ENCODE measurements around the gene GLT8D2.
"Not testable (repeated sequence)": the region's sequence is repeated elsewhere in the genome, so short reads cannot be mapped to it uniquely, and the experiment has no call there.

Gene GLT8D2

DNA sequence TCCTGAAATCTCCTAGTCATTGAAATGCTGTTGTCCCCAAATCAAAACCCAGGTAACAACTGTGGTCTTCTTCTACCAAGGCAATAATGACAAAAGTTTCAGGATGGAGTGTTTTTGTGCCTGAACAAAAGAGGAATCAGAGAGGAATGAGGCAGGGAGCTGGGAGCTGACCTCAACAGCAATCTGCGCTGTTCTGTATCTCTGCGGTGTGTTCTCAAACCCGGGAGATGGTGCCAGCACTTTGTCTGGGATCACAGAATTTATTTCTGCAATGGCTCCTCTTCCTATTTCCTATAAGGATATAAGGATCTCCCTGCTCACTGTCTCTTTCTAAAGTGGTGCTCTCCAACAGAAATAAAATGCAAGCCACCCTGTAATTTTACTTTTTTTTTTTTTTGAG, 449 bp upstream of the GLT8D2 start:
- no peak for DNase-seq (ENCODE audit: low read depth)

DNA sequence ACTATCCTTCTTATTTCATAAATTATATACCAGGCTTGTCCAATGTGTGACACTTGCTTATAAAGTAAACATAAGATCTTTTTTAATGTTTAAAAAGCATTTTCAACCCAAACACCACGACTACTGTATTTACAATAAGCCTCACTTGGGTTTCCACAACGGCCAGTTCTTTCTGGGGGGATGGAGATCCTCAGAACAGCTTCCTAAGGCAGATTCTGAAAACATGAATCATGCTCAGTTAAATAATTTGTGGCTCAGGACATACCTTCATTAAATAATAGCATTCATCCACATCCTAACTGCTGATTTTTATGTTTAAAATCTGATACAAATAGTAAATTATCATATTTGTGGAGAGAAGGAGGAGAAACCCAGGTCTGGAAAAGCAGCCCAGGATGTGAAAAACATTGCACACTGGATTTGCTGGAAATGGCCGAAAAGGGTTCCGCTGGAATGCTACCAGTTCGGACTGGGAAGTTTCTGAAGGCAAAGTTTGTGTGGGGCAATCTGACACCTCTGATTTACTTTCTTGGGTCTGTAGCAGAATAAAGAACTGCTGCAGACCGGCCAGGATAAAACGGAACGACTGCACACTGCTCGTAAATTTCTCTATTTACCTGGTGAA, 597 bp downstream of the GLT8D2 start:
- DNase-seq (ENCODE audit: low read depth): peak; percentile 42

DNA sequence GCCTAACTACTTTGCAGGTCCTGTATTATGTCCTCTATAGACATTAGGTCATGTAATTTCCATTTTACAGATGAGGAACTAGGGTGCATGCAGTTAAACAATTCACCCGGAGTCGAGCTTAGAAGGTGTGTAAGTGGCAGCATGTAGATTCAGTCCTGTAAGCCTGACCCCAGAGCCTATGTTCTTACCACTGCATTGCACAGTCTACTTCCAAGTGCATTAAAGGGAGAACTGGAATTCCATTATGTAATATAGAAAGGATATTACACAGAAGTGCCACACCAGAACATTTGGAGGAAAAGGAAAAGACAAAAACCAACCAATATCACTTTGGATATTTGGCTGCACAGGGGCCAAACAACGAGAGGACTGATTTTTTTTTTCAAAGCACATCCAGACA, 1.2 kb downstream of the GLT8D2 start:
- no peak for DNase-seq (ENCODE audit: low read depth)

DNA sequence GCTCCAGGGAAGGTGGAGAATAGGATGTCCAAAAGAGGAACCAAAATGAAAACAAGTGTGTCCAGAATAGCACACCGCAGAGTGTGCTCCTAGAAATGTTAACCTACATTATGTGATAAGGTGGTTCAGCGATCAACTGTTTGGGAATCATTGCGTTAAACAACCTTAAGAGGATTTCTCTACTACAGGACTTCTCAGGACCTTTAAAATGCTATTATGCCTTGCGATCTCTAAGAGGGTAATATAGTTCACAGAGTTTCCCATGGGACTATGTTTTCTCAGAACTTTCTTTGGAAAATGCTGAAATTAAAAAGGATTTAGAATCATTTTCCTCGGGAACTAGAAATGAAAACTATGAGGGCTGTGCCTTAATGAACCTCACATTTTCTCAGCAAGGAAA, 1.8 kb downstream of the GLT8D2 start:
- no peak for DNase-seq (ENCODE audit: low read depth)

DNA sequence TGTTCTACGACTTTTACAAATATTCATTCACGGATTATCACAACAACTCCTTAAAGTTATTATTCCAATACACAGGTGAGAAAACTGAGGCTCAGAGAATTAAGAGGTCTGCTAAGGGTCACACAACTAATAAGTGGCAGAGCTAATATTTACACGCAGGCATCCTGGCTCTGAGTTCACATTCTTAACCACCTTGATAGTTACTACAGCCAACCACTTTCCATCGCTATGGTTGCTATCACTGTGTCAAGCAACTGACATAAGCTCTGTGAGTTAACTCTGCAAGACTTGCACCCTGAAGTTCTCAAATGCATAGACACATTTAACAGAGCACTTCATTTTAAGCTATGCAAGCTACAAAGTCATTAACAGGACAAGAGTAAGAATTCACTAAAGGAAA, 3.7 kb downstream of the GLT8D2 start:
- DNase-seq (ENCODE audit: low read depth): no peak

DNA sequence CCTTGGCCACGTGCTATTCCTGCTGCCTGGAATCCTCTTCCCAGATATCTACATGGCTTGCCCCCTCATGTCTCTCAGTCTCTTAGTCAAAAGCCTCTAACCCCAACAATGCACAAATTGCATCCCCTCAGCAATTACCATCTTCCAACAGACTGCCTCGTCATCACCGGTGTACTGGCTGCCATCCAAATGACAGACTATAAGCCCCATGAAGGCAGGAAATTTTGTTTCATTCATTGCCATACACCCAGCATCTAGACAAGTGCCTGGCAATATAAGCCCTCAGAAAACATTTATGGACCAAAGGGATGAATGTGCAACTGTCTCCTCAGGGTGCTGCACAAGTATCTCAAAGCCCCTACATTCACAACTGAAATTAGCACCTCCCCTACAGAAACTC, 5.8 kb downstream of the GLT8D2 start:
- DNase-seq (ENCODE audit: low read depth): no peak

DNA sequence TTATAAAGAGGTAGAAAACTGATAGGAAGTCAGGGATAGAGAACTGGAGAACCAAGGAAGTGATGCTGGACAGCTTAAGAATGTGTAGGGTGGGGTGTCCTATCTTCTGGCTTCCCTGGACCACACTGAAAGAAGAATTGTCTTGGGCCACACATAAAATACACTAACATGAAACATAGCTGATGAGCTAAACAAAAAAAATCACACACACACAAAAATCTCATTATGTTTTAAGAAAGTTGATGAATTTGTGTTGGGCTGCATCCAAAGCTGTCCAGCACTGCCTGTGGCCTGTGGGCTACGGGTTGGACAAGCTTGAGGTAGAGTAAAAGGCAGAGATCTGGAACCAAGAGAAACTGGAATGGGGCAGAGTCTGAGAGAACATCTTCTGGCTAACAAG, 7.4 kb downstream of the GLT8D2 start:
- DNase-seq (ENCODE audit: low read depth): no peak

DNA sequence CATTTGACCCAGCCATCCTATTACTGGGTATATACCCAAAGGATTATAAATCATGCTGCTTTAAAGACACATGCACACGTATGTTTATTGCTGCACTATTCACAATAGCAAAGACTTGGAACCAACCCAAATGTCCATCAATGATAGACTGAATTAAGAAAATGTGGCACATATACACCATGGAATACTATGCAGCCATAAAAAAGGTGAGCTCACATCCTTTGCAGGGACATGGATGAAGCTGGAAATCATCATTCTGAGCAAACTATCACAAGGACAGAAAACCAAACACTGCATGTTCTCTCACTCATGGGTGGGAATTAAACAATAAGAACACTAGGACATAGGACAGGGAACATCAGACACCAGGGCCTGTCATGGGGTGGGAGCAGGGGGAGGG, 10.2 kb downstream of the GLT8D2 start:
- DNase-seq (ENCODE audit: low read depth): not testable (repeated sequence)

DNA sequence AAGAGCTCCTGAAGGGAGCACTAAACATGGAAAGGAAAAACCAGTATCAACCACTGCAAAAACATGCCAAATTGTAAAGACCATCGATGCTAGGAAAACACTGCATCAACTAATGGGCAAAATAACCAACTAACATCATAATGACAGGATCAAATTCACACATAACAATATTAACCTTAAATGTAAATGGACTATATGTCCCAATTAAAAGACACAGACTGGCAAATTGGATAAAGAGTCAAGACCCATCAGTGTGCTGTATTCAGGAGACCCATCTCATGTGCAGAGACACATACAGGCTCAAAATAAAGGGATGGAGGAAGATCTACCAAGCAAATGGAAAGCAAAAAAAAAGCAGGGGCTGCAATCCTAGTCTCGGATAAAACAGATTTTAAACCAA, 13.8 kb downstream of the GLT8D2 start:
- not testable (repeated sequence) for DNase-seq (ENCODE audit: low read depth)

DNA sequence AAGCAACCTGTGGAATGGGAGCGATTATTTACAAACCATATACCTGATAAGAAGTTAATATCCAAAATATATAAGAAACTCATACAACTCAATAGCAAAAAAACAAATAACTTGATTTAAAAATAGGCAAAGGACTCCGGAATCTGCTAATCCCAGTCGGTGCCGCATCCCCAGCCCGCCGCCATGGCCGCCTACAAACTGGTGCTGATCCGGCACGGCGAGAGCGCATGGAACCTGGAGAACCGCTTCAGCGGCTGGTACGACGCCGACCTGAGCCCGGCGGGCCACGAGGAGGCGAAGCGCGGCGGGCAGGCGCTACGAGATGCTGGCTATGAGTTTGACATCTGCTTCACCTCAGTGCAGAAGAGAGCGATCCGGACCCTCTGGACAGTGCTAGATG, 19.4 kb downstream of the GLT8D2 start:
- DNase-seq (ENCODE audit: low read depth): not testable (repeated sequence)

DNA sequence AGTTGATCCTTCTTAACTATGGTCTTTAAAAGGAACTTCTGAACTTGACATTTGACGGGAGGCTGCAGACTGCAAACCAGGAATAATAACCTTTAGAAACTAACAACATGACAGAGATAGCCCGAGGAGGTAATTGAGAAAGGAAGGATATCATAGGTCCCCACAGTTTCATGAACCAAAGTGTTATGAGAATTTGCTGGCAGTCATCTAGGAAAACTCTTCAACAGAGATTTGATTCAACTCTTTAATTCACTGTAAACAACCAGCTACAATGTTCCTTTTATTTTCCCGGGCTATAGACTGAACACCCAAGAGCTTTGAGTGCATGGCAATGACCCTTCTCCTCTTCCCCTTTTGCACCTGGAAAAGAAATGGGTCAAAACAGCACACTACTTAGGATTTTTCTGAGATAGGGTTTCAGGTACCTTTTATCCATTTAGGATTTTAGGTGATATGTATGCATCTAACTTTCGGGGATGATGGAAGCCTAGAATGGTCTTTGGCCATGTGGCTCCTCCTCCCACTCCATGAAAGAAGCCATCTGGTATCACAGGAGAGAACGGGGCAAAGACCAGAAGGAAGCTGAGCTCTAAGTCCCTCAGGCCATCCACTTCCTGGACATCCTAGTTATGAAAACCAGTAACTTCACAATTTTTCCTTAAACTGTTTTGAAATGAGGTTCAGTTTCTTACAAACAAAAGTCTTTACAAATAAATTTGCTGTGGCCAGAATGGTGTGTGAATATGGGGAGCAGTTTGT, 23.0 kb downstream of the GLT8D2 start:
- DNase-seq (ENCODE audit: low read depth): no peak

DNA sequence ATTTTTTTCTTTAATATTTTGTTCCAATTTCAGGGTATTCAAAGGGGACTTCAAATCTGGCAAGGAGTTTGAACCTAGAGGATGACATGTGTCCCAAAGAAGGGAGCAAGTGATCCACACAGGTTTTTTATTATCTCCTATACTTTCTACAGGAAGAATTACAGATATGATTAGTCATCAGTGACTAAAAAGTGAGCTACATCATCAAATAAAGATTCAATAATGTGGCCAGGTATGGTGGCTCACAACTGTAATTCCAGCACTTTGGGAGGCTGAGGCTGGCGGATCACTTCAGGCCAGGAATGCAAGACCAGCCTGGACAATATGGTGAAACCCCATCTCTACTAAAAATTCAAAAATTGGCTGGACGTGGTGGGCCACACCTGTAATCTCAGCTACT, 24.2 kb downstream of the GLT8D2 start:
- DNase-seq (ENCODE audit: low read depth): no peak

DNA sequence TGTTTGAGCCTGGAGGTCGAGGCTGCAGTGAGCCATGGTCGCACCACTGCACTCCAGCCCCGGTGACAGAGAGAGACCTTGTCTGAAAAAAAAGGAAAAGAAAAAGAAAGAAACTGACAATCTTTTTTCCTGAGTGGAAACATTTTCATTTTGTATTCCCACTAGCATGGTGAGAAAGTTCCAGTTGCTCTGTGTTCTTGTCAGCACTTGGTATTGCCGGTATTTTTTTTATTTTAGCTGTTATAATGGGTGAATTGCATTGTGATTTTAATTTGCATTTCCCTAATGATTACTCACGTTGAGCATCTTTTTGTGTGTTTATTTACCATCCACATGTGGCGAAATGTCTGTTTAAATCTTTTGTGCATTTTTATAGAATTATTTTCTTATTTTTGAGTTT, 25.6 kb downstream of the GLT8D2 start:
- DNase-seq (ENCODE audit: low read depth): no peak

DNA sequence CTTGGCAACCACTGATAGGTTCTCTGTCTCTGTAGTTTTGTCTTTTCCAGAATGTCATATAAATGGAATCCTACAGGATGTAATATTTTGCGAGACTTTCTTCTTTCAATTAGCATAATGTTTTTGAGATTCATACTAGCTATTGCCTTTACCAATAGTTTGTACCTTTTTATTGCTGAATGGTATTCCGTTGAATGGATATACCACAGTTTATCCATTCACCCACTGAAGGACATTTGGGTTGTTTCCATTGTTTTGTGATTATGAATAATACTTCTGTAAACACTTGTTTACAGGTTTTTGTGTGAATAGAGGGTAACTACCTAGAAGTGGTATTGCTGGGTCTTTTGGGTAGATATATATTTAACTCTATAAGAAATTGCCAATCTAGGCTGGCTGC, 26.3 kb downstream of the GLT8D2 start:
- DNase-seq (ENCODE audit: low read depth): no peak

DNA sequence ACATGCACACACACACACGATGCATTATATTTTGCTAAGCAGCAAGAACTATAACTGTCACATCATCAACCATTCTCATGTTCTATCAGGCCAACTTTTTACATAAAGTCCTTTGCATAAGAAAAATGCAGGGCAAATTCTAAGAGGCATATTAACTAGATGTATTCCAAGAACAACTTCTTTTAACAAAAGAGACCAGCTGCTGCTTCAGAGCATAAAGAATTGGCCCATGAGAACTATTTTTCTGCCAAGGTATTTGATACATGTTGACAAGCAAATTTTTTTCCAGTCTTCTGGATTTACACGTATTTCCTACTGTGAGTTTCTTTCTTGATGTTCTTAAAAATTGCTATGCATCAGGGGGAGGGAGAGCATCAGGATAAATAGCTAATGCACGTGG, 27.2 kb downstream of the GLT8D2 start:
- no peak for DNase-seq (ENCODE audit: low read depth)

DNA sequence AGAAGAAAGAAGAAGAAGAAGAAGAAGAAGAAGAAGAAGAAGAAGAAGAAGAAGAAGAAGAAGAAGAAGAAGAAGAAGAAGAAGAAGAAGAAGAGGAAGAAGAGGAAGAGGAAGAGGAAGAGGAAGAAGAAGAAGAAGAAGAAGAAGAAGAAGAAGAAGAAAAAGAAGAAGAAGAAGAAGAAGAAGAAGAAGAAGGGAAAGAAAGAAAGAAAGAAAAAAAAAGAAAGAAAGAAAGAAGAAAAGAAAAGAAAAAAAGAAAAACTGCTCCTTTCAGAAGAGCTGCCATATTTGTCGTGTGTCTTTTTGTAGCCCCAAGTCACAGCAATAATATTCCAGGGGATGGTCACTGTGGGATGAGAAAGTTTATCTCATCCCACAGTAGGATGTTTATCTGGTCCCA, 28.1 kb downstream of the GLT8D2 start:
- DNase-seq (ENCODE audit: low read depth): not testable (repeated sequence)

DNA sequence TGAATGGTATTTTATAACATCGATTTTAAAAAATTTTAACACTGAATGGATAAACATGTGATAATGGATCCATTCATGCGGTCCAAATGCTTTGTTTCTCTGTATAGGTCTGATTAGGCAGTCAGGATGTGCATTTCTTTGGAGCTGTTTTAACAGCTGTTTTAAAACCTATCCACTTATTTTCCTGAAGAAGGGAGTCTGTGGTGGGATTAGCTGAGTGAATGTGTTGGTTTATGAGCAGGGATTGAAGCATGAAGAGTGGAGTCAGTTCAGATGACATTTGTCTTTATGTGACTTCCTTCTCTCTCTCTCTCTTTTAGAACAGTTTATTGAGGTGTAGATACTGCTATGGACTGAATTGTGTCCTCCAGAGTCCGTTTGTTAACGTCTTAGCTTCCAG, 37.7 kb downstream of the GLT8D2 start:
- DNase-seq (ENCODE audit: low read depth): no peak

DNA sequence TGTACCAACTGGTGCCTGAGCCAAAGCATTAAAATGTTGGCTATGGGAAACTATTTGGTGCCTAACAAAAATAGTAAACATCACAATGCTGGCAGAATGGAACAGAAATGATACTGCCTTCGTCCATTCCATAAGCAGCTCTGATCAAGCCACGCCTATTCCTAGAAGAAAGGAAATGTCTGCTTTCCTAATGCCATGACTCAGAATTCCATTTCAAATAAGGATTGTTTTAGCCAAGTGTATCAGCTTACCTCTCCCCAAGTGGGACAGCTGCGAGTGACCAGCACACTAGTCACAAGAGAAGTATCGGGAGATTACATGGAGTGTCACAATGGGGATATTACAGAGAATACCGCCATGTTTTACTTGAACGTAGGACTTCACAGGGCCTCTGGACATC, 38.7 kb downstream of the GLT8D2 start:
- peak; percentile 96 for DNase-seq (ENCODE audit: low read depth)

DNA sequence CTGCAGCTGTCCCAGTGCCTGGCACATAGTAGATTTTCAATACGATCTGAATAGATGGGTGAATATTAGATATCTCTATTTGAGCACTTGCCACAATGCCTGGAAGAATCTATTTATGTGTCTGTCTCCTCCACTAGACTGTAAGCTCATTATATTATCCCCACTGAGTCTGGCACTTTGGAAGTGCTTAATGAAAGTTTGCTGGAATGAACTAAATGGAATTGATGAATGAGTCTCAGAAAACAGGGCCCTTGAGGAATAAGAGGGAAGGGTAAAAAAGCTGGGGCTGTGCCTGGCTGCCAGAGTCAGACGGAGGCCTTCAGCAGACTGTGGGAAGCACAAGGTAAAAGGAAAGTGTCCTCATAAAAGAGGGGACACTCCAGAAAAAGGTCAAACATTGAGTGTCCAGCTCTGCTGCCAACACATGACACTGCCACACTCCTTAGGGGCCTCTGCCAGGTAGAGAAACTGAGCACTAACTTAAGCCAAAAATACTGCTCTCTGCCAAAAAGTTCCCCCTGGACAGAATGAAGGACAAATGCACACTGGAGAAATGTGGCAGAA, 39.3 kb downstream of the GLT8D2 start:
- no peak for DNase-seq (ENCODE audit: low read depth)

DNA sequence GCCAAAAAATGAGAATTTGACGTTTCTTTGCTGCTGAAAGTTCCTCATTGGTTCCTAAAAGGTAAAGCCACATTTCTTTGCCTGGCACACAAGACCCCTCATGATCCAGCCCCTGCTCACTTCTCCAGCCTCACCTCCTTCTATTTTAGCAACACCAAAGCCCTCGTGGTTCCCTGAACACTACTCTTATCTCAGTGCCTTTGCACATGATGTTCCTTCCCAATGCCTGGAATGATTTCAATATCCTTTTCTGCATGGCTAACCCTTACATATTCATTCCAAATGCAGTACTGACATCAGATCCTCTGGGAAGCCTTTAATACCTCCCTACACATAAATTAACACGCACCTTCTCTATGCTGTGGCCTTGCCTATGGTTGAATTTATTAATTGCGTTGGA, 39.9 kb downstream of the GLT8D2 start:
- DNase-seq (ENCODE audit: low read depth): no peak

DNA sequence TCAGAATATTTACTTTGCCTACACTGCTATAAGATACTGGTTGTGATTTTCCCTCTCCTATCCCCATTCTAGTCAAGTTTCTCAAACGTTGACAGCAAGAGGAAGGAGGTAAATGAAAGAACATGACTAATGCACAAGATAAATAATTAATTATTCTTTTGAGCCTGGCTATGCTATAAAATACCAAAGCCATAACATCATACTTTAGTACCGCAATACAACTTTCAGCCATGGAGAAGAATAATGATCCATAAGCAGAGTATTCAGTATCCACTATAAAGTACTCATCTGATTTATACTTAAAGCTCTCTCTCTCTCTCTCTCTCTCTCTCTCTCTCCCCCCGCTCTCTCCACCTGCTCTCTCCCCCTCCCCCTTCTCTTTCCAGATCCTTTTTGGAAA, 43.1 kb downstream of the GLT8D2 start:
- peak; percentile 60 for DNase-seq (ENCODE audit: low read depth)

DNA sequence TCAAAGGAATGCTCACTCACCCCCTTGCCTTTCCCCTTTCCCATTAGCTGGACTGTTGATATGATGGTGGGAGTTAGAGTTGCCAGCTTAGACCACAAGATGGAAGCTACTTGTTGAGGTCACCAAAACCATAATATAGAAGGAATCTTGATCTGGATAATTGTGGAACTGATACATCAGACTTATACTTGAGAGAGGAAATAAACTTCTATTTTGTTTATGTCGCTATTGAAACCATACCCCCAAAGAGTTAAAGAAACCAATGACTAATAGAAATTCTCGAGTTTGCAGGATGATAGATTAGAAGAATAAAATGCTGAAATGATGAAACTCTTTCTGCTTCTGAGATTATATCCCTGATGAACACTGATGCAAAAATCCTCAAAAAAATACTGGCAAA, 46.4 kb downstream of the GLT8D2 start:
- DNase-seq (ENCODE audit: low read depth): no peak

DNA sequence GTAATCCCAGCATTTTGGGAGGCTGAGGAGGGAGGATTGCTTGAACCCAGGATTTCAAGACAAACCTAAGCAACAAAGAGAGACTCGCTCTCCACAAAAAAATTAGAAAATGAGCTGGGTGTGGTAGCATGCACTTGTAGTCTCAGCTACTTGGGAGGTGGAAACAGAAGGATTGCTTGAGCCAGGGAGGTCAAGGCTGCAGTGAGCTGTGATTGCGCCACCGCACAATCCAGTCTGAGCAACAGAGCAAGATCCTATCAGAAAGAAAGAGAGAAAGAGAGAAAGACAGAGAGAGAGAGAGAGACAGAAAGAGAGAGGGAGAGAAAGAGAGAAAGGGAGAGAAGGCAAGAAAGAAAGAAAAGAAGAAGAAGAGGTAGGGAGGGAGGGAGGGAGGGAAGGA, 47.3 kb downstream of the GLT8D2 start:
- DNase-seq (ENCODE audit: low read depth): no peak

Measured in fibroblast of gingiva (primary cell).